Left kidney (tissue), 8 donors: Measurements from ENCODE around the gene CYP4X1. TPM values are rescaled to one million over a fixed set of nuclear protein-coding genes. Genes with fewer than 3 reads are reported as not detected.
"Not testable (repeated sequence)": the region's sequence is repeated elsewhere in the genome, so short reads cannot be mapped to it uniquely, and the experiment has no call there.

Experiments
- DNase-seq: peaks from one replicate; pipeline ENCODE4 v3.0.0-alpha.2; 2013
- long read RNA-seq, 8 donors: transcript quantifications; one replicate each; lab custom pipeline, GENCODE V29; 2026
- polyA plus RNA-seq: library from polyadenylated mRNA; unstranded; fragments of 120-200 nt; gene quantifications from one replicate; pipeline ENCODE4 v1.2.1, GENCODE V29; 2013; ENCODE audit not compliant: insufficient read length

CYP4X1 gene
- 7.4 TPM for polyA plus RNA-seq
- long read RNA-seq, donor 1, partial matches to known transcripts: 0 of 1 reads
- long read RNA-seq, donor 1, other reads (novel, unspliced or antisense): 0 of 1 reads
- long read RNA-seq, donor 2, partial matches to known transcripts: 0 of 2 reads
- long read RNA-seq, donor 2, other reads (novel, unspliced or antisense): 0 of 2 reads
- long read RNA-seq, donor 3, partial matches to known transcripts: 0 of 3 reads
- long read RNA-seq, donor 3, other reads (novel, unspliced or antisense): 0 of 3 reads
- long read RNA-seq, donor 4: 0 reads
- long read RNA-seq, donor 5: 0 reads
- long read RNA-seq, donor 6: 0 reads
- long read RNA-seq, donor 7, partial matches to known transcripts: 0 of 1 reads
- long read RNA-seq, donor 7, other reads (novel, unspliced or antisense): 0 of 1 reads
- long read RNA-seq, donor 8: 0 reads

- DNase-seq: peak; percentile 28
These were observed at the start of gene CYP4X1 for GRCh38 chr1:47023268-47024140. Gene CYP4X1 (plus strand): TSS chr1:47023669. CDS start chr1:47023818, 149 bp downstream.

DNA sequence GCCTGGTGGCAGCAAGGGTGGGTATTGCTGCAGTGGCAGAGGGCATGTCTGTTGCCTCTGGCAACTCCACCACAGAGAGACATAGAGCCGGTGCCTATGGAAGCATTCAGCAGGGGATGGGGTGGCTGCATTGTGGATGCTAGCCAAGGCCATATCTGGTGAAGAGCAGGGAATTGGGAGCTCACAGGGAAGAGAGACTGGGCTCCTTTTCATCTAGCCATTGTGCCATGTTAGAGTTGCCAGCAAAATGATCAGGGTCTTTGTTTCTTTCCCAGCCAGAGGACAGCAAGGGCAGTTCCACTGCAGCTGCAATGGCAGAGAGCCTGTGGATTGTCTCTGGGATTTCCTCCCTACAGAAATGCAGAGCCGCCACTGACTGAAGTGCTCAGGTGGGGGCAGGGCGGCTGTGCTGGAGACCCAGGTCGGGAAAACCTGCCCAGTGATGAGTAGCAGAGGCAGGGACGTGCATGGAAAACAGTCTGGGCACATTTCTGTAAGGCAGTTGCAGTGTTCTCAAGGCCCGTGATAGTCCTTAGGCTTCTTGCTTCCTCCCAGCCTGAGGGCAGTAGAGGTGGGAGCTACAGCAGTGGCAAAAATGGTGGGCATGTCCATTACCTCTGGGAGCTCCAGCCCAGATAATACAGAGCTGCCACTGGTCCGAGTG, 40.2 kb upstream of the CYP4X1 start:
- DNase-seq: no peak

DNA sequence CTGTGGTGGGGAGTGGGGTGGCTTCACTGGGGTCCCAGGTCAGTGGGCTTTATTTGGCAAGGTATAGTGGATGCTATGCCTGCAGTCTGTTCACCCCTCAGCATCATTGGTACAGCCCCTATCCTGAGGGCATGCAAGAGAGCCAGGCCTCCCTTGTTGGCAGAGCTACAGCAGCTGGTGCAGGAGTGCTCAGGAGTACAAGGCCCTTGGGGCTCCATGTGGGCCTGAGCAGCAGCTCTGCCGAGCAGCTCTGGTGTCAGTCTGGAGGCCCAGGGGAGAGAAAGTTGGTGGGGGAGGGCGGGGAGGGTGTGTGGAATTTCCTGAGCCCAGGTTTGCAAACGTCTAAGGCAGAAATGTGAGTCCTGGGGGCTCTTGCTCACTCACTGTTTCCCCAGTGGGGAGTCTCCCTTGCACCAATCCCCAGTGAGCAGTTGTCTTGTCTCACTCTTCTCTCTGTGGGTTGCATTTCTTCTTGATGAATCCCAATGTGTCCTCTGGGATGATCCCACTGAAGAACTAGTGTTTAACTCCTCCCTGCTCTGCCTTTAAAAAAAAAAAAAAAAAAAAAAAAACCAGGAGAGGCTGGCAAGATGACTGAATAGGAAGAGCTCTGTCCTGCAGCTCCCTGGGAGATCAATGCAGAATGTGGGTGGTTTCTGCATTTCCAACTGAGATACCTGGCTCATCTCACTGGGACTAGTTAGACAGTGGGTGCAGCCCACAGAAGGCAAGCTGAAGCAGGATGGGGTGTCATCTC, 39.5 kb upstream of the CYP4X1 start:
- DNase-seq: no peak

DNA sequence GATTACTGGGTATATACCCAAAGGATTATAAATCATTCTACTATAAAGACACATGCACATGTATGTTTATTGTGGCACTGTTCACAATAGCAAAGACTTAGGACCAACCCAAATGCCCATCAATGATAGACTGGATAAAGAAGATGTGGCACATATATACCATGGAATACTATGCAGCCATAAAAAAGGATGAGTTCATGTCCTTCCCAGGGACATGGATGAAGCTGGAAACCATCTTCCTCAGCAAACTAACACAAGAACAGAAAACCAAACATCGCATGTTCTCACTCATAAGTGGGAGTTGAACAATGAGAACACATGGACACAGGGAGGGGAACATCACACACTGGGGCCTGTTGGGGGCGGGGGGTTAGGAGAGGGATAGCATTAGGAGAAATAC, 32.9 kb upstream of the CYP4X1 start:
- not testable (repeated sequence) for DNase-seq

DNA sequence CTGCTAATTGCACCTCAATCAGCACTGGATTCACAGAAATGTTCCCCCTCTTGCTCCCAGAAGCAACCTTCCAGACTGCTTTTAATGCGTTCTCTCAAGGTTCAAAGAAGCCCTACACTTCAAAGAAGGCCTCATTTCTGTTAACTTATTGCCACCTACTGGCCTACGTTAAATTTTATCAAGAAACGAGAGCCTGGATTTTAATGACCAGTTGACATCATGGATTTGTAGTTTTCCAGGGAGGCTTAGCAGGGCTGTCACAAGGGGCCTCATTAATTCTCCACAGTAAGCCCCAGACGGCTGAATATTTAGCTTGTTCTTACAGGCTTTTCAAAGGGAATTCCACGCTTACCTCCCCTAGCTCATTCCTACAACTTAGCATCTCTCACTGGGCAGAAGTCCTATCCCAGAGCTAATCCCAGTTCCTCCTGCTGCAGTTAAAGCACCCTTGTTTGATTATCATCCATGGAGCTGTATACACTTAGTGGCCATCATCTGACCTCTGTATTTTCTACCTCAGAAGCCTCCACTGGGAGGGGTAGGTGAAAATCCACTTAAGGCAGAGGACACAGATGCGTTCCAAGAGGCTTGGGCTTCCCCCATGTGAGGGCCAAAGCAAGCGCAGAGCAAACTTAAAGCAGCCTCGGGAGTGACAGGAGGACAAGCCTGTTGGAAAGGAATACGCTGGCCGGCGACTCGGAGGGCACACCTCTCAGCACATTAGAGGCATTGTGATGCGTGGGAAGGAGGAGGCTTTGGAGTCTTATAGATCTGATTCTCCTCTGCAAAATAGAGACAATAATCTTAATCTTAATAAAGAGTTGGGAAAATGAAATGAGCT, 32.2 kb upstream of the CYP4X1 start:
- peak; percentile 82 for DNase-seq

GRCh38 chr1:46996659-46997281, 26.7 kb upstream of the CYP4X1 start:
- no peak for DNase-seq

- no peak for DNase-seq
These were observed 21.3 kb upstream of the CYP4X1 start for GRCh38 chr1:47002211-47002610.

- no peak for DNase-seq
These were observed 19.5 kb upstream of the CYP4X1 start for GRCh38 chr1:47003896-47004403.

- not testable (repeated sequence) for DNase-seq
These were observed 17.0 kb upstream of the CYP4X1 start for GRCh38 chr1:47006437-47006836.

GRCh38 chr1:47013293-47013692, 10.2 kb upstream of the CYP4X1 start:
- peak; percentile 8 for DNase-seq

DNA sequence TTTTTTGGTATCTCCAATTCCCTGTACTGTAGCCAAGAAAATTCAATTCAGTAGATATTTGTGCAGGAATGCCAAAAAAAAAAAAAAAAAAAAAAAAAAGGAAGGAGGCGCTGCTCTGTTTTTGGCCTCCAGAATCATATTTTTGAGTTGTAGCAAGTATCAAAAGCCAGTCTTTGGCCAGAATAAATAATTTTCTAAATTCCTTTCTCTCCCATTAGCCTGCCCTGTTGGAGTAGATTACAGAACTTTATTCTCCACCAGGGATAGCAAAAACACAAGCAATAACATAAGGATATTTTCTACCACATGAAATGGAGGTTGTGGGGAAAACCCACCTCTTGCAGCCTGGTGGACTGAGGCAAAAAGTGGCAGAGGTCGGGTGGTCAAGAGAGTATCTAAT, 2.4 kb upstream of the CYP4X1 start:
- no peak for DNase-seq

DNA sequence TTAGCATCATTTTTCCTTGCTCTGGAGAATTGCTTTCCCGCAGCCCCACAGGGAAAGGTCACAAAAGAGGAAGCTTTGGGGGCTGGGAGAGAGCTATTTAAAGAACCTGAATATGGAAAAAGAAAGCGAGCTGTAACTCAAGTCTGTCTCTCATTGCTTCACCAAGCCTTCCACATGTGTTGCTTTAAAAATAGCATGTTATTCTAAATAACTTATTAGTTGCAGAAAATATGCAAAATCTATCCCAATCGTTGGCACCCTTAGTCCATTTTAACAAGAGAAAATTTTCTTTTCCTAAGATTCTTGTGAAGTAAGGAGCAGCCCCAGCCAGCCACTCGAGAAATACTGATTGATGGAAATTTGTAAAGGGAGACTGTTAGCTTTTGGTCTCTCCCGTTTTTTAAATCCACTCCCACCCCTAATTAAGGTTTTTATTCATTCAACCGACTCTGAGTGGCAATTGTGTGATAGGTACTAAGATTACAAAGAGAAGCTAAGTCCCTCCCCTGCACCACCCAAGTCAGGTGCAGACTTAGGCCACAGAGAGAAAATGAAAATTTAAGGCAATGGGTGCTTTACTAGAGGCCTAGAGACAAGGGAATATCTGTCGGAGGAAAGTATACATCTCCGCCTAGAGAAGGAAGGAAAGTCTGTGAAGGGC, 802 bp downstream of the CYP4X1 start:
- DNase-seq: peak; percentile 19

DNA sequence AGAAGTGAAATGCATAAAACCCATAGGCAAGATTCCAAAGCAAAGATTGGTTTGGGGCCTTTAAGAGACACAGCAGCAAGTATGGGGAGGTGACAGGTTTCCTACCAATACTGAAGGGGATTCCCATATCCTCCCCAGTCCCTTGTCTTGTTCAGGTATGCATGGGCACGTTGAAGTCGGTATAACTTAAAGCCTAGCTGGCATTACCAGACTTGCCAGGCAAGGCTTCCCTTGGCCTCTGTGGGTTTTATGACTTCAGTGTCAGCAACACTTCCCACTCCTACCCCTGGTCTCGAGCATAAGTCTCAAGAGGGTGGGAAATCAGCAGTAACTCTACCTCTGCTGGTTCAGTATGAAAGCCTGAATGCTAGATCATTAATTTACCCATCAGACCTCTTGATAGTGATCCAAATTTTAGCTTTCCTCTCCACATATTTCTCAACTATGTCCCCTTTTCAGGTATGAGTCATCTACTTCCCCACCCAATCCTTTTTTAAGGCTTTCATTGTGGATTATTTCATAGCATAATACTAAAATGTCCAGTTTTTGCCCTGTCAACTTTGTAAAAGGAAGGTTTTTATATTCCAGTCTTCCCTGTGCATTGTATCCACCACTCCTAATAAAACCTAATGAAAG, 6.8 kb downstream of the CYP4X1 start:
- no peak for DNase-seq

DNA sequence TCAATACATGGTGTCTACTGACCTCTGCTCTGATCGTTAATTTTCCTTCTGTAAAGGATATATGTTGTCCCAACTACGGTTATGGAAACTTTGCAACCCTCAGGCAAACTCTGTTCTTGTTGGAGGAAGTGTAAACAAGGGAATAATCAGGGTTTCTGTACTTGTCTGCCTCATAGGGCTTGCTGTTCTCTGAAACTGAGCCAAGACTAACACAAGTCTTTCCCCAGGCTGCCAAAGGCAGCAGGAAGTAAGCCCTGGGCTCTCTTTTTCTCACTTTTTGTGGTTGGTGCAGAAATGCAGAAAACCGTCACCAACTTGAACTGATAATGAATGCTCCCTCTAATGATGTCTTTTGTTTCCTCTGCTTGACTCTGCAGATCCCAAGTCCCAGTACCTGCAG, 7.6 kb downstream of the CYP4X1 start:
- DNase-seq: no peak

DNA sequence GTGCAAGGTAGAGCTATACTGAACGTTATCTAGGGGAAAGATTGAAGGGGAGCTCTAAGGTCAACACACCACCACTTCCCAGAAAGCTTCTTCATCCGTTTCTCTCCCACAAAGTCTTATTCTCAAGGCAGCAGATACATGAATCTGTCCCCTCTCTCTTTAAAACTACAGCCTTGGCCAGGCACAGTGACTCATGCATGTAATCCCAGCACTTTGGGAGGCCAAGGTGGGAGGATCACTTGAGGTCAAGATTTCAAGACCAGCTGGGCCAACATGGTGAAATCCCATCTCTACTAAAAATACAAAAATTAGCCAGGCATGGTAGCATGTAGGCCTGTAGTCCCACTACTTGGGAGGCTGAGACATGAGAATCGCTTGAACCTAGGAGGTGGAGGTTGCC, 8.1 kb downstream of the CYP4X1 start:
- DNase-seq: no peak

- no peak for DNase-seq
These were observed 13.3 kb downstream of the CYP4X1 start for GRCh38 chr1:47036764-47037163.

GRCh38 chr1:47059376-47059775, 35.9 kb downstream of the CYP4X1 start:
- no peak for DNase-seq

DNA sequence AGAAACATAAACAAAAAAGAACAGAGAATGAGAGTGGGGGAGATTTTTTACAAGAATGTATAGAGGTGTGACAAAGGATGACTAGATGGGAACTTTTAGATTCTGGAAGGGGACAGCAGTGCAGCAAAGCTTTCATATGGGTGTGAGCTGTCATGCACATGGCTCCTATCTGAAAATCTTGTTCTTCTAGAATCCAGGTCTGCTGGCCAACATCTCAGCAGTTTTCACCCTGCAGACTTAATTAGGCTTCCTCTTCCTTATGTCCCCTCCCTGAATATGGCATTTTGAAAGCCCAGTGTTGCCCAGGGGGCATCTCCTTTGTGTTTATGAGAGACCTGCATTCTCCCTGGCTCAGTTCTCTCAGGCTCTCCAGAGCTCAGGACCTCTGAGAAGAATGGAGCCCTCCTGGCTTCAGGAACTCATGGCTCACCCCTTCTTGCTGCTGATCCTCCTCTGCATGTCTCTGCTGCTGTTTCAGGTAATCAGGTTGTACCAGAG, 43.7 kb downstream of the CYP4X1 start, which contains the start of gene CYP4Z1:
TSS of gene CYP4Z1 (plus strand) at position 135 of the 498 bp plus-strand sequence. CDS start at position 395, 260 bp downstream.
- no peak for DNase-seq

DNA sequence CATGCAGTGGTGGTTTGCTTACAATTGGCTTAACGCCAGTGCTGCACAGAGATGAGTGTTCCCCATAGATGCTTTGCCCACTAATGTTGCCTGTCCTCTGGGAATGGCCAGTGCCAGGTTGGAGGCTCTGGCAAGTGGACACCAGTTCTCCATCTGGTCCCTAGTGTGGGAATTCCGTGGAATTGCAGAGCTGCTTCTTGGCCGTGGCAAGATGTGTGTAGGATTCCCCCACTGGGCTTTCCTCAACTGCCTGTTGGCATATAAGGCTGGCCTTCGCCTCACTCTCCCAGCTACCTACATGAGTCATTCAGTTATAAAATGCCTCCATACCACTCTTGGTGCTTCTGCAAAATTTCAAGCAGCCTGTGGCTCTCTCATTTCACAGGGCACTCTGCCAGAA, 45.6 kb downstream of the CYP4X1 start:
- not testable (repeated sequence) for DNase-seq
